Measurements from ENCODE around the gene SOX13. TPM values are rescaled to one million over a fixed set of nuclear protein-coding genes. Genes with fewer than 3 reads are reported as not detected.

Gene SOX13
- polyA plus RNA-seq, 3 donors: 0.52 TPM; not detected in 2

DNA sequence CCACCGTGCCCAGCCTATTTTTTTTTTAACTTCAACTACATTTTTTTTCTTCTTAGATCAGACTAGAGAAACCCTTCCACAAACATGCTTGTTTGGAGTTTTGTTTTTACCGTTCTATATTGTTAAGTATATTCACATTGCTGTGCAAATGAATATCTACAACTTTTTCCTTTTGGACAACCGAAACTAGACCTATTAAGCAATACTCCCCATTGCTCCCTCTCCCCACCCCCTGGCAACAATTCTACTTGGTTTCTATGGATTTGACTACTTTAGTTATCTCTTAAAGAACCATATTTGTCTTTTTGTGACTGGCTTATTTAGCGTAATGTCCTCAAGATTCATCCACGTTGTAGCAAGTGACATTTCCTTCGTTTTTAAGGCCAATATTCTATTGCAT lies 59.8 kb downstream of the SOX13 start:
- Histone ChIP-seq H3K36me3 (replicated peaks in 1 of 2; ENCODE audit: control insufficient read depth in 1 of 2, insufficient read depth in 2 of 2, low read length in 2 of 2) (no peaks in the 10 kb centered on the region), H3K4me2 (replicated peaks; ENCODE audit: extremely low read depth, low read length, poor library complexity, severe bottlenecking) (no peak overlapping the region), H2AFZ (ENCODE audit: insufficient read depth, low read depth, low read length, poor library complexity, severe bottlenecking) (no peak overlapping the region), H3K4me3 (replicated peaks in 1 of 3; ENCODE audit: low read depth in 2 of 3, low read length in 3 of 3) (no peak overlapping the region), H3K9ac (ENCODE audit: insufficient read depth, low read length, poor library complexity, severe bottlenecking) (no peak overlapping the region), H3K4me1 (ENCODE audit: control insufficient read depth in 1 of 2, insufficient read depth in 2 of 2, low read length in 2 of 2) (peaks cover 7 to 8% of the 10 kb centered on the region in 2 donors), H3K9me3 (replicated peaks in 1 of 2; ENCODE audit: control insufficient read depth in 1 of 2, insufficient read depth in 1 of 2, low read length in 2 of 2) (no peaks in the 10 kb centered on the region), H3K27ac (ENCODE audit: low read depth in 1 of 2, low read length in 2 of 2) (no peak overlapping the region), H3K27me3 (ENCODE audit: control insufficient read depth in 2 of 2, insufficient read depth in 2 of 2, low read length in 2 of 2) (no peaks in the 10 kb centered on the region), H4K20me1 (ENCODE audit: insufficient read depth, low read length) (no peaks in the 10 kb centered on the region), H3K79me2 (ENCODE audit: insufficient read depth, low read length) (no peaks in the 10 kb centered on the region)
- Mint-ChIP-seq H3K4me1 (peaks cover 8% of the 10 kb centered on the region), H3K27me3 (ENCODE audit: low read depth in 3 of 3) (peaks cover 2 to 10% (median 4%) of the 10 kb centered on the region in 3 donors), H3K4me3 (no peak overlapping the region), H3K27ac (peak overlapping the region in 1 of 7 donors; percentile 21), H3K9me3 (no peaks in the 10 kb centered on the region), H3K36me3 (no peaks in the 10 kb centered on the region)
- no peak for DNase-seq
- intact Hi-C loops (cut with micrococcal nuclease): no loop called here
- TF ChIP-seq, protein P1, sequence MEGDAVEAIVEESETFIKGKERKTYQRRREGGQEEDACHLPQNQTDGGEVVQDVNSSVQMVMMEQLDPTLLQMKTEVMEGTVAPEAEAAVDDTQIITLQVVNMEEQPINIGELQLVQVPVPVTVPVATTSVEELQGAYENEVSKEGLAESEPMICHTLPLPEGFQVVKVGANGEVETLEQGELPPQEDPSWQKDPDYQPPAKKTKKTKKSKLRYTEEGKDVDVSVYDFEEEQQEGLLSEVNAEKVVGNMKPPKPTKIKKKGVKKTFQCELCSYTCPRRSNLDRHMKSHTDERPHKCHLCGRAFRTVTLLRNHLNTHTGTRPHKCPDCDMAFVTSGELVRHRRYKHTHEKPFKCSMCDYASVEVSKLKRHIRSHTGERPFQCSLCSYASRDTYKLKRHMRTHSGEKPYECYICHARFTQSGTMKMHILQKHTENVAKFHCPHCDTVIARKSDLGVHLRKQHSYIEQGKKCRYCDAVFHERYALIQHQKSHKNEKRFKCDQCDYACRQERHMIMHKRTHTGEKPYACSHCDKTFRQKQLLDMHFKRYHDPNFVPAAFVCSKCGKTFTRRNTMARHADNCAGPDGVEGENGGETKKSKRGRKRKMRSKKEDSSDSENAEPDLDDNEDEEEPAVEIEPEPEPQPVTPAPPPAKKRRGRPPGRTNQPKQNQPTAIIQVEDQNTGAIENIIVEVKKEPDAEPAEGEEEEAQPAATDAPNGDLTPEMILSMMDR (IDR thresholded peaks at IDR 0.05): no peak
- no CpG with 5 or more reads among the region's 6 CpGs for WGBS (ENCODE audit: insufficient coverage)

DNA sequence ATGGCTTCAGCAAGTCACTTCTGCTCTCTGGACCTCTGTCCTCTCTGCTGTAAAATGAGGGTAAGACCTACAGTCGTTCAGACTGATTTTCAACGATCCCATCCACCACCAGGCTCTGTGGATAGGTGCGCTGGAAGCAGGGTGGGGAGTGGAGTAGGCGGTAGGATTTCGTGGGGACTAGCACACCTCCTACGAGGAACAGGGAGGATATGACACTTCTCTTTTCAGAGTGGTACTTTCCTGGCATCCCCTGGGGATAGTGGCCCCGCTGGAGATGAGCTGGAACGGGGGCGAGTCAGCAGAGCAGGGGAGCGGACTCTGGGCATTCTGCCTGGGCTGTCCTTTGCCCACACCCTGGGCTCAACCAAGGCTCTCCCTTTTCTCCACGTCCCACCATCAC lies 61.2 kb downstream of the SOX13 start:
- Histone ChIP-seq H3K9me3 (replicated peaks in 1 of 2; ENCODE audit: control insufficient read depth in 1 of 2, insufficient read depth in 1 of 2, low read length in 2 of 2) (no peaks in the 10 kb centered on the region), H2AFZ (ENCODE audit: insufficient read depth, low read depth, low read length, poor library complexity, severe bottlenecking) (no peak overlapping the region), H3K27ac (ENCODE audit: low read depth in 1 of 2, low read length in 2 of 2) (no peak overlapping the region), H4K20me1 (ENCODE audit: insufficient read depth, low read length) (no peaks in the 10 kb centered on the region), H3K4me1 (ENCODE audit: control insufficient read depth in 1 of 2, insufficient read depth in 2 of 2, low read length in 2 of 2) (peaks cover 3 to 4% of the 10 kb centered on the region in 2 donors), H3K36me3 (replicated peaks in 1 of 2; ENCODE audit: control insufficient read depth in 1 of 2, insufficient read depth in 2 of 2, low read length in 2 of 2) (no peaks in the 10 kb centered on the region), H3K27me3 (ENCODE audit: control insufficient read depth in 2 of 2, insufficient read depth in 2 of 2, low read length in 2 of 2) (no peaks in the 10 kb centered on the region), H3K79me2 (ENCODE audit: insufficient read depth, low read length) (no peaks in the 10 kb centered on the region), H3K4me3 (replicated peaks in 1 of 3; ENCODE audit: low read depth in 2 of 3, low read length in 3 of 3) (no peak overlapping the region), H3K9ac (ENCODE audit: insufficient read depth, low read length, poor library complexity, severe bottlenecking) (no peak overlapping the region), H3K4me2 (replicated peaks; ENCODE audit: extremely low read depth, low read length, poor library complexity, severe bottlenecking) (no peak overlapping the region)
- Mint-ChIP-seq H3K36me3 (no peaks in the 10 kb centered on the region), H3K27ac (peak overlapping the region in 1 of 7 donors; percentile 64), H3K9me3 (no peaks in the 10 kb centered on the region), H3K27me3 (ENCODE audit: low read depth in 3 of 3) (peaks cover 2 to 10% (median 4%) of the 10 kb centered on the region in 3 donors), H3K4me3 (no peak overlapping the region), H3K4me1 (peaks cover 3% of the 10 kb centered on the region)
- no peak for DNase-seq
- intact Hi-C loops (cut with micrococcal nuclease): no loop called here
- TF ChIP-seq, protein P1 (IDR thresholded peaks at IDR 0.05): no peak
- WGBS (ENCODE audit: insufficient coverage): 91% methylated on average over 4 of the region's 11 CpGs

Data from CD14-positive monocyte (primary cell).